ENCODE measurements around the gene CES2.

CES2 gene

GRCh38 chr16:66903544-66904427, 31.5 kb upstream of the CES2 start:
- no peak for DNase-seq (ENCODE audit: low read depth in 2 of 2)

- no peak for DNase-seq (ENCODE audit: low read depth in 2 of 2)
Observed at GRCh38 chr16:66904428-66904845, 30.9 kb upstream of the CES2 start.

GRCh38 chr16:66904846-66905632, 30.3 kb upstream of the CES2 start:
- DNase-seq (ENCODE audit: low read depth in 2 of 2): no peak

GRCh38 chr16:66905633-66906539, 29.4 kb upstream of the CES2 start:
- DNase-seq (ENCODE audit: low read depth in 2 of 2): no peak

GRCh38 chr16:66906916-66907836, 28.1 kb upstream of the CES2 start:
- DNase-seq (ENCODE audit: low read depth in 2 of 2): no peak

GRCh38 chr16:66908116-66908515, 27.2 kb upstream of the CES2 start:
- DNase-seq (ENCODE audit: low read depth in 2 of 2): no peak

GRCh38 chr16:66908762-66909559, 26.4 kb upstream of the CES2 start:
- DNase-seq (ENCODE audit: low read depth in 2 of 2): no peak

GRCh38 chr16:66910175-66910940, 25.0 kb upstream of the CES2 start:
- no peak for DNase-seq (ENCODE audit: low read depth in 2 of 2)

GRCh38 chr16:66911112-66911511, 24.2 kb upstream of the CES2 start:
- DNase-seq (ENCODE audit: low read depth in 2 of 2): no peak

- no peak for DNase-seq (ENCODE audit: low read depth in 2 of 2)
Observed at GRCh38 chr16:66911801-66912200, 23.5 kb upstream of the CES2 start.

GRCh38 chr16:66913081-66913480, 22.2 kb upstream of the CES2 start:
- no peak for DNase-seq (ENCODE audit: low read depth in 2 of 2)

GRCh38 chr16:66913711-66914110, 21.6 kb upstream of the CES2 start:
- no peak for DNase-seq (ENCODE audit: low read depth in 2 of 2)

GRCh38 chr16:66914541-66914940, 20.8 kb upstream of the CES2 start:
- DNase-seq (ENCODE audit: low read depth in 2 of 2): no peak

GRCh38 chr16:66915041-66915440, 20.3 kb upstream of the CES2 start:
- DNase-seq (ENCODE audit: low read depth in 2 of 2): no peak

GRCh38 chr16:66916518-66916917, 18.8 kb upstream of the CES2 start:
- DNase-seq (ENCODE audit: low read depth in 2 of 2): no peak

GRCh38 chr16:66917741-66918140, 17.6 kb upstream of the CES2 start:
- no peak for DNase-seq (ENCODE audit: low read depth in 2 of 2)

- no peak for DNase-seq (ENCODE audit: low read depth in 2 of 2)
Observed at GRCh38 chr16:66918355-66918754, 17.0 kb upstream of the CES2 start.

- no peak for DNase-seq (ENCODE audit: low read depth in 2 of 2)
Observed at GRCh38 chr16:66918803-66919568, 16.3 kb upstream of the CES2 start, which contains the start of gene CDH16. CDH16 (minus strand) TSS chr16:66918885; CDS start chr16:66918065, 820 bp downstream.
